ENCODE data around the gene GAB4. TPM values are rescaled to one million over a fixed set of nuclear protein-coding genes. Genes with fewer than 3 reads are reported as not detected.
"Not testable (repeated sequence)": the region's sequence is repeated elsewhere in the genome, so short reads cannot be mapped to it uniquely, and the experiment has no call there.

The GAB4 gene
- total and polyA plus RNA-seq, 5 donors from 2014 or later, result not detected

DNA sequence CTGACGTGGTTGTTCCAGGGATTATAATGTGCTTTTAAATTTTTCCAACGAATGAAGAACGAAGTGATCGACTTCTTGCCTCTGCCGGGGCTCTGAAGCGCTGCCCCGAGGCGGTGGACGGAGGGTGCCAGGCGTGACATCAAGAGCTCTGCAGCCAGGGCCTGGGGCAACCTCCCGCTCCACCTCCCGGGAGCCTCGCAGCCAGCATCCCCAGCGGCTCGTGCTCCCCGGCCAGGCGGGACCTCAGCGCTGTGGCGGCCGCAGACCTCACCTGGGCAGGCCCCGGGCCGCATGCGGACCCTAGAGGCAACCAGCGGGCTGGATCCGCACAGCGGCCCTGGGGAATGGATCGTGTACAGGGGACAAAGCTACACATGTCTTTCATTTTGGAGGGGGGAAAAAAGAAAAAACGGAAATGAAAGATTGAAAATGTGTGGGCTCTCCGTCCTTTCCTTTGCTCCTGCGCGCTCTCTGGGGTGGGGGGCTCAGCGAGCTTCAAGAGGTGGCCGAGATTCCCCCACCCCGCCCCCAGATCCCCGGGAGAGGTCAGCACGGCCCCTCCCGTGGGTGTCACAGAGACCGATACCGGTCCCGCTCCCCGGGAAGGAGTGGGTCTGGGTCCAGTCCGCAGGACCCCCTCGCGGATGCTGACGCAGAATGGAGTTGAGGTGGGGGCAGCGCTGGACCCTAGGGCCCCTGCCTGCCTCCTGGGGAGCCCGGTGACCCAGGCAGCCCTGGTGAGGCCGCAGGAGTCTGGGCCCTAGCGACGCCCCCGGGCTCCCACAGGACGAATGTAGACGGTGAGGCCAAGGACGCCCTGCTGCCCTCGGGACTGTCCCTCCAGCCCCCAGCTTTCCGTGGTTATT is 28.2 kb upstream of the GAB4 start:
- H3K36me3 Mint-ChIP-seq; DNase-seq; ATAC-seq (ENCODE audit: low read depth in 2 of 2); H3K27me3 ChIP-seq (ENCODE audit: control insufficient read depth, insufficient read depth, low read length); H3K27ac Mint-ChIP-seq; H3K4me1 Mint-ChIP-seq; H3K36me3 ChIP-seq (ENCODE audit: control insufficient read depth, insufficient read depth, low read length); H3K4me1 ChIP-seq (ENCODE audit: control insufficient read depth, insufficient read depth, low read length, poor library complexity, severe bottlenecking); H3K27ac ChIP-seq (ENCODE audit: insufficient read depth, low read length, poor library complexity, severe bottlenecking); H3K9me3 Mint-ChIP-seq; H3K9me3 ChIP-seq (ENCODE audit: control insufficient read depth in 2 of 2, low read length in 2 of 2); H3K4me3 ChIP-seq (ENCODE audit: low read depth, low read length): not testable (repeated sequence)
- Mint-ChIP-seq H3K27me3 (peaks cover 28% of the 10 kb centered on the region), H3K4me3 (peak overlapping the region in 3 of 4 donors; percentile 19 to 73 (median 67))

DNA sequence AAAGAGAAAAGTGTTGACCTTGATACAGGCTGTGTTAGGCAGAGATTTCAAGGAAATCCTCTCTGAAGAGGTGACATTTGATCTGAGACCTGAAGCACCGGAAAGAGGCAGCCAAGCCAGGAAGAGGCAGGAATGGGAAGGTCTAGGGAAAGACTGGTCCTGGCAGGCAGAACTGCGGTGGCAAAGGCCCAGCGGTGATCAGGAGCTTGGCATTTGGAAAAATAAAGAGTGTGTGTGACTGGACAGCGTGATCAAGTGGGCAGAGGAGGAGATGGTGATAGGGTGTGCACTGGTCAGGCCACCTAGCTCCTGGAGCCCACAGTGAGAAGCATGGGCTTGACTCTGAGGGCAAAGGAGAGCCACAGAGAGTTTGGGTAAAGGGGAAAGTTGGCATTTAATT is 27.2 kb upstream of the GAB4 start:
- peak overlapping the region in 2 of 4 donors; percentile 28 to 73 for H3K4me3 Mint-ChIP-seq
- no peak overlapping the region for H3K27ac Mint-ChIP-seq

DNA sequence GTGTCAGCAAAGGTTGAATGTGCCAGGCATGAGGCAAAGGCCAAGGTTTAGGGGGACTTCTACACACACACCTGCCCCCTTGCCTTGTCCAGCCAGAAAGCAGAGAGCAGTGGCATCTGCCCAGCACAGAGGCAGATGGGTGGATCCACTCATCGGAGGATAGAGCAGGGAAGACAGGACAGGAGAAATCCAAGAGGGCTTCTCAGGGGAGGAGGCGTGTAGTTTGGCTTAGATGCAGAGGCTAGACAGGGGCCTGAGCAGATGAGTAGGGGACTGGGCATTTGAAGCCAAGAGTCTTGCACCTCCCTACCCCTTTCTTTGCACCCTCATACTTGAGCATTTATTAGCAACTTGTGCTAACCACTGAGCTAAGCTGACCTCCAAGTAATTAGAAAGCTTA is 26.5 kb upstream of the GAB4 start:
- Mint-ChIP-seq H3K27me3 (peaks cover 24% of the 10 kb centered on the region), H3K4me3 (peak overlapping the region in 1 of 4 donors; percentile 53), H3K27ac (peak overlapping the region in 1 of 3 donors; percentile 48)
- DNase-seq; H3K4me1 ChIP-seq (ENCODE audit: control insufficient read depth, insufficient read depth, low read length, poor library complexity, severe bottlenecking); ATAC-seq (ENCODE audit: low read depth in 2 of 2); H3K27me3 ChIP-seq (ENCODE audit: control insufficient read depth, insufficient read depth, low read length); H3K27ac ChIP-seq (ENCODE audit: insufficient read depth, low read length, poor library complexity, severe bottlenecking); H3K36me3 ChIP-seq (ENCODE audit: control insufficient read depth, insufficient read depth, low read length); H3K36me3 Mint-ChIP-seq; H3K4me3 ChIP-seq (ENCODE audit: low read depth, low read length); H3K9me3 Mint-ChIP-seq; H3K9me3 ChIP-seq (ENCODE audit: control insufficient read depth in 2 of 2, low read length in 2 of 2); H3K4me1 Mint-ChIP-seq: not testable (repeated sequence)

More for the DNA sequence above, 27.2 kb upstream of the GAB4 start:
- DNase-seq (no peak), ATAC-seq (ENCODE audit: low read depth in 2 of 2) (no peak)
- Histone ChIP-seq H3K27me3 (ENCODE audit: control insufficient read depth, insufficient read depth, low read length) (peaks cover 3% of the 10 kb centered on the region), H3K27ac (ENCODE audit: insufficient read depth, low read length, poor library complexity, severe bottlenecking) (no peak overlapping the region), H3K36me3 (ENCODE audit: control insufficient read depth, insufficient read depth, low read length) (no peaks in the 10 kb centered on the region), H3K9me3 (ENCODE audit: control insufficient read depth in 2 of 2, low read length in 2 of 2) (no peaks in the 10 kb centered on the region), H3K4me1 (ENCODE audit: control insufficient read depth, insufficient read depth, low read length, poor library complexity, severe bottlenecking) (no peaks in the 10 kb centered on the region), H3K4me3 (ENCODE audit: low read depth, low read length) (no peak overlapping the region)
- Mint-ChIP-seq H3K9me3 (peaks cover 0 to 2% (median 0%) of the 10 kb centered on the region in 7 donors), H3K27me3 (peaks cover 24% of the 10 kb centered on the region), H3K4me1 (peaks cover 3 to 9% (median 4%) of the 10 kb centered on the region in 4 donors), H3K36me3 (no peaks in the 10 kb centered on the region)

DNA sequence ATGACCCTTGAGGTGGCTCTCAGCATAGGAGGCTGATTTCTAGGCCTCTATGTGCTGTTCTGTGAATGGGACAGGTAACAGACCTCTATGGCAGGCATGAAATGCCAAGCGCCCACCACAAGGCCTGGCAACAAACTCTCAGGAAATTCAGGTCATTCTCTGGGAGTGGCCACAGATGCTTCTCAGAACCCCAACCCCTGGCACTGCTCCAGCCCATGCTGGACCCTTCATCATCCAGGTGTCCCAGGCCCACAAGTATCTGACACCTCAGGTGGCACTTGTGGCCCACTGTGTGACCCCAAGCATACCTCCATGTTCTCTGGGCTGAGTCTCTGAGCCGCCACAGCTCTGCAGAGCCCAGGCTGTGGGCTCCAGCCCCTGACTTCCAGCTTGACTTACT is 24.3 kb upstream of the GAB4 start:
- H3K27ac Mint-ChIP-seq; H3K9me3 ChIP-seq (ENCODE audit: control insufficient read depth in 2 of 2, low read length in 2 of 2): not testable (repeated sequence)

DNA sequence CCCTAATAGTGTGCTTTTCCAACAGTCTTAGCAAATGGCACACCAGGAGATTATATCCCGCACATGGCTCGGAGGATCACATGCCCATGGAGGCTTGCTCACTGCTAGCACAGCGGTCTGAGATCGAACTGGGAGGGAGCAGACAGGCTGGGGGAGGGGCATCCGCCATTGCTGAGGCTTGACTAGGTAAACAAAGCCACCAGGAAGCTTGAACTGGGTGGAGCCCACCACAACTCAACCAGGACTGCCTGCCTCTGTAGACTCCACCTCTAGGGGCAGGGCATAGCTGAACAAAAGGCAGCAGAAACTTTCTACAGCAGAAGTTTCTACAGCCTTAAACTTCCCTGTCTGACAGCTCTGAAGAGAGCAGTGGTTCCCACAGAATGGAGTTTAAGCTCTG is 16.4 kb upstream of the GAB4 start:
- H3K27ac Mint-ChIP-seq; ATAC-seq (ENCODE audit: low read depth in 2 of 2): not testable (repeated sequence)

More for the DNA sequence above, 24.3 kb upstream of the GAB4 start:
- H3K4me1 ChIP-seq (ENCODE audit: control insufficient read depth, insufficient read depth, low read length, poor library complexity, severe bottlenecking); H3K4me1 Mint-ChIP-seq; H3K4me3 Mint-ChIP-seq; H3K36me3 Mint-ChIP-seq; H3K36me3 ChIP-seq (ENCODE audit: control insufficient read depth, insufficient read depth, low read length); H3K27me3 ChIP-seq (ENCODE audit: control insufficient read depth, insufficient read depth, low read length); H3K9me3 Mint-ChIP-seq; H3K4me3 ChIP-seq (ENCODE audit: low read depth, low read length); DNase-seq; ATAC-seq (ENCODE audit: low read depth in 2 of 2); H3K27ac ChIP-seq (ENCODE audit: insufficient read depth, low read length, poor library complexity, severe bottlenecking): not testable (repeated sequence)
- H3K27me3 Mint-ChIP-seq, result peaks cover 27% of the 10 kb centered on the region

DNA sequence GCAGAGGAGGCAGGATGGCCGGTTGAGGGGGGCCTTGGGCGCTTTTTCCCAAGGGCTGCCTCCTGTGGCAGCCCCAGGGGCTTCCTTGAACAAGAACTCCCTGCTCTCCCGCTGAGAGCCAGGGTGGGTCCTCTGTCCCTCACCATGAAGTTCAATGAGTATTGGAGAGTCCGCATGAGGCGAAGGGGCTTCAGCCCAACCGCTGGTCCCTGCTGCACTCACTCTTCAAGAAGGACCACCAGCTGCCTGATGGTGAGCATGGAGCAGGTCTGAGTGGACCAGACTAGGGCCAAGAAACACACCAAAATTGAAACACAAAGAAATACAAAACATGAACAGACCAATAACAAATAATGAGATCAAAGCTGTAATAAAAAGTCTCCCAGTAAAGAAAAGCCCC is 7.5 kb upstream of the GAB4 start:
- not testable (repeated sequence) for H3K9me3 ChIP-seq (ENCODE audit: control insufficient read depth in 2 of 2, low read length in 2 of 2); H3K27ac Mint-ChIP-seq; H3K36me3 ChIP-seq (ENCODE audit: control insufficient read depth, insufficient read depth, low read length); H3K4me1 Mint-ChIP-seq; H3K4me3 ChIP-seq (ENCODE audit: low read depth, low read length); ATAC-seq (ENCODE audit: low read depth in 2 of 2); H3K27me3 ChIP-seq (ENCODE audit: control insufficient read depth, insufficient read depth, low read length); H3K4me1 ChIP-seq (ENCODE audit: control insufficient read depth, insufficient read depth, low read length, poor library complexity, severe bottlenecking); H3K9me3 Mint-ChIP-seq; H3K36me3 Mint-ChIP-seq; H3K27ac ChIP-seq (ENCODE audit: insufficient read depth, low read length, poor library complexity, severe bottlenecking); DNase-seq; H3K4me3 Mint-ChIP-seq
- H3K27me3 Mint-ChIP-seq, result peaks cover 16% of the 10 kb centered on the region

More for the DNA sequence above, 16.4 kb upstream of the GAB4 start:
- Mint-ChIP-seq H3K9me3 (peaks cover 0 to 14% (median 5%) of the 10 kb centered on the region in 7 donors), H3K27me3 (peaks cover 36% of the 10 kb centered on the region)
- not testable (repeated sequence) for H3K4me3 Mint-ChIP-seq; H3K9me3 ChIP-seq (ENCODE audit: control insufficient read depth in 2 of 2, low read length in 2 of 2); H3K36me3 Mint-ChIP-seq; H3K4me1 ChIP-seq (ENCODE audit: control insufficient read depth, insufficient read depth, low read length, poor library complexity, severe bottlenecking); H3K27ac ChIP-seq (ENCODE audit: insufficient read depth, low read length, poor library complexity, severe bottlenecking); H3K27me3 ChIP-seq (ENCODE audit: control insufficient read depth, insufficient read depth, low read length); H3K4me3 ChIP-seq (ENCODE audit: low read depth, low read length); H3K4me1 Mint-ChIP-seq; H3K36me3 ChIP-seq (ENCODE audit: control insufficient read depth, insufficient read depth, low read length)
- peak in 1 of 3 donors; percentile 43 for DNase-seq

DNA sequence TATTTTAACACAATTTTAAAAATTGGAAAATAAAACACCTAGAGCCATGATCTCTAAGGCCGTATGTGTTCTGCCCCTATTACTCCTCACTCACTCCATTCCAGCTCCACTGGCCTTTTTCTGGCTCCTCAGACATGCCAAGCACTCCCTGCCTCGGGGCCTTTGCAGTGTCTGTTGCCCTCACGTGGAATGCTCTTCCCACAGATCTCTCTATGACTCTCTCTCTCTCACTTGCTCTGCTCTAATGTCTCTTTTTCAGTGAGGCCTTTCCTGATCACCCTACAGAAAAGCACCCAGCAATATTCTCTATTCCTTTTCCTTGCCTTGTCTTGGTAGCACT is 6.0 kb upstream of the GAB4 start:
- H3K27me3 ChIP-seq (ENCODE audit: control insufficient read depth, insufficient read depth, low read length); H3K4me1 Mint-ChIP-seq; H3K4me3 ChIP-seq (ENCODE audit: low read depth, low read length); H3K36me3 Mint-ChIP-seq; H3K27ac ChIP-seq (ENCODE audit: insufficient read depth, low read length, poor library complexity, severe bottlenecking); H3K27ac Mint-ChIP-seq; DNase-seq; ATAC-seq (ENCODE audit: low read depth in 2 of 2); H3K4me1 ChIP-seq (ENCODE audit: control insufficient read depth, insufficient read depth, low read length, poor library complexity, severe bottlenecking); H3K4me3 Mint-ChIP-seq; H3K9me3 ChIP-seq (ENCODE audit: control insufficient read depth in 2 of 2, low read length in 2 of 2); H3K36me3 ChIP-seq (ENCODE audit: control insufficient read depth, insufficient read depth, low read length); H3K9me3 Mint-ChIP-seq: not testable (repeated sequence)
- H3K27me3 Mint-ChIP-seq, result peaks cover 12% of the 10 kb centered on the region
